Fibroblast of lung (primary cell): ENCODE results near the gene ZNF580. TPM values are rescaled to one million over a fixed set of nuclear protein-coding genes. Genes with fewer than 3 reads are reported as not detected.

Source experiments
- DNase-seq, 2 donors: peaks; one replicate each; pipeline versions ENCODE4 v3.0.0 to v3.0.0-alpha.2; 2010; ENCODE audit warnings: low read depth in 2 of 2
- H2AFZ ChIP-seq: 2 replicates; pipeline ENCODE4 v1.5.1; 2012; ENCODE audit warnings: low read length, control low read depth, inconsistent platforms
- H3K27ac ChIP-seq: 2 replicates; pipeline ENCODE4 v1.5.1; 2011; ENCODE audit warnings: low read length, control low read depth; ENCODE audit not compliant: insufficient read depth
- H3K27me3 ChIP-seq: 2 replicates; pipeline ENCODE4 v1.5.1; 2011; ENCODE audit warnings: mild to moderate bottlenecking, low read length; ENCODE audit not compliant: control insufficient read depth, insufficient read depth
- H3K36me3 ChIP-seq: 2 replicates; pipeline ENCODE4 v1.5.1; 2011; ENCODE audit warnings: low read length; ENCODE audit not compliant: control insufficient read depth, insufficient read depth
- H3K4me1 ChIP-seq: 2 replicates; pipeline ENCODE4 v1.5.1; 2011; ENCODE audit warnings: low read length; ENCODE audit not compliant: control insufficient read depth, insufficient read depth; ENCODE audit errors: extremely low read depth
- H3K4me2 ChIP-seq: 2 replicates; pipeline ENCODE4 v1.5.1; 2011; ENCODE audit warnings: low read length, control low read depth; ENCODE audit not compliant: insufficient read depth; ENCODE audit errors: extremely low read depth
- H3K4me3 ChIP-seq, 4 experiments: fragments of 200-600 bp in 1 of 4; sonication (generic) in 1 of 4; replicated peaks in 1 of 4; 2 replicates each; pipeline ENCODE4 v1.5.1; 2011 to 2016; ENCODE audit warnings: low read length in 4 of 4, low read depth in 3 of 4, mild to moderate bottlenecking in 3 of 4, control low read depth in 2 of 4, inconsistent platforms in 1 of 4, mixed read lengths in 1 of 4; ENCODE audit not compliant: insufficient read depth in 1 of 4; ENCODE audit errors: control extremely low read depth in 1 of 4
- H3K79me2 ChIP-seq: 2 replicates; pipeline ENCODE4 v1.5.1; 2012; ENCODE audit warnings: mild to moderate bottlenecking, low read length, inconsistent platforms; ENCODE audit not compliant: control insufficient read depth, insufficient read depth
- H3K9ac ChIP-seq: 2 replicates; pipeline ENCODE4 v1.5.1; 2011; ENCODE audit warnings: mild to moderate bottlenecking, low read length, control low read depth; ENCODE audit not compliant: insufficient read depth
- H3K9me3 ChIP-seq: 2 replicates; pipeline ENCODE4 v1.5.1; 2012; ENCODE audit warnings: low read depth, low read length; ENCODE audit not compliant: control insufficient read depth, insufficient read depth
- H4K20me1 ChIP-seq: 2 replicates; pipeline ENCODE4 v1.5.1; 2011; ENCODE audit warnings: low read length; ENCODE audit not compliant: control insufficient read depth, insufficient read depth; ENCODE audit errors: extremely low read depth
- CTCF ChIP-seq, 2 donors: IDR thresholded peaks in 1 of 2; conservative IDR thresholded peaks in 1 of 2; 1 replicate in 1 of 2; 2 replicates in 1 of 2; pipeline ENCODE4 v1.5.1; 2011 to 2012; ENCODE audit warnings: low read length in 2 of 2, control low read depth in 1 of 2, inconsistent platforms in 1 of 2, low read depth in 1 of 2, mild to moderate bottlenecking in 1 of 2
- EZH2 ChIP-seq: IDR thresholded peaks from 2 replicates; pipeline ENCODE4 v1.5.1; 2012; ENCODE audit warnings: low read length, control low read depth, mild to moderate bottlenecking; ENCODE audit errors: missing control alignments
- polyA plus RNA-seq, 2 donors: library from polyadenylated mRNA; depleted of rRNA in 1 of 2; stranded (reverse) in 1 of 2; unstranded in 1 of 2; fragments of >200 nt; gene quantifications; 2 replicates each; pipeline ENCODE4 v1.2.1, GENCODE V29; 2011 to 2012; ENCODE audit warnings: missing spikeins in 1 of 2
- total RNA-seq: library from RNA; depleted of rRNA; stranded (reverse); fragments of >200 nt; gene quantifications from 2 replicates; pipeline ENCODE4 v1.2.1, GENCODE V29; 2014

The ZNF580 gene
- total and polyA plus RNA-seq, 2 donors (not counting 1 experiment from before 2014, with no cell fraction given) = 4.1 to 7.2 TPM

DNA sequence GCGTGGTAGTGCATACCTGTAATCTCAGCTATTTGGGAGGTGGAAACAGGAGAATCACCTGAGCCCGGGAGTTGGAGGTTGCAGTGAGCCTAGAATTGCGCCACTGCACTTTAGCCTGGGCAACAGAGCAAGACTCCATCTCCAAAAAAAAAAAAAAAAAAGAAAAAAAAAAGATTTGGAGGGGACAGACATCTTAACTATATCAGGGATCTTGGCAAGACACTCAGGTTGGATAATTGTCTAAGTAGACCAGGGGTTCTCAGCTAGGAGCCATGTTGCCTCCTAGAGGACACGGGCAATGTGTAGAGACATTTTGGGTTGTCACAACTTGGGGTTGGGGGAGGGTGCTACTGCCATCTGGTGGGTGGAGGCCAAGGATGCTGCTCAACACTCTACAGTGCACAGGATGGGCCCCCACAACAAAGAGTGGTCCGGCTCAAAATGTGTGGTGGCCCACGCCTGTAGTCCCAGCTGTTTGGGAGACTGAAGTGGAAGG, 1.9 kb upstream of the ZNF580 start:
- H3K79me2 ChIP-seq = peaks cover 52% of the 10 kb centered on the region
- H3K27me3 ChIP-seq = no peaks in the 10 kb centered on the region
- peaks cover 5% of the 10 kb centered on the region for H3K36me3 ChIP-seq
- no peaks in the 10 kb centered on the region for H3K9me3 ChIP-seq
- no peak overlapping the region for H3K4me2 ChIP-seq
- no peak for TF ChIP-seq EZH2
- peak; percentile 46 to 48 for TF ChIP-seq CTCF (conservative IDR thresholded peaks at IDR 0.05 in 1 of 2, IDR thresholded peaks at IDR 0.05 in 1 of 2; ENCODE audit: low read depth in 1 of 2, low read length in 2 of 2)
- no peak overlapping the region for H2AFZ ChIP-seq
- no peak overlapping the region for H3K27ac ChIP-seq
- H3K9ac ChIP-seq = no peak overlapping the region
- peak; percentile 28 to 33 for DNase-seq
- H4K20me1 ChIP-seq = no peaks in the 10 kb centered on the region
- H3K4me3 ChIP-seq = no peak overlapping the region
- peaks cover 19% of the 10 kb centered on the region for H3K4me1 ChIP-seq

- Histone ChIP-seq H3K4me2 (peak overlapping the region; percentile 81), H2AFZ (no peak overlapping the region), H3K79me2 (peaks cover 62% of the 10 kb centered on the region), H3K4me3 (peak overlapping the region; percentile 5 to 84 (median 46)), H3K27ac (peak overlapping the region; percentile 66), H3K27me3 (no peaks in the 10 kb centered on the region), H3K36me3 (peaks cover 11% of the 10 kb centered on the region), H3K4me1 (peaks cover 22% of the 10 kb centered on the region), H3K9ac (peak overlapping the region; percentile 77), H3K9me3 (no peaks in the 10 kb centered on the region), H4K20me1 (no peaks in the 10 kb centered on the region)
- peak; percentile 75 to 76 for DNase-seq
- TF ChIP-seq CTCF (conservative IDR thresholded peaks at IDR 0.05 in 1 of 2, IDR thresholded peaks at IDR 0.05 in 1 of 2; ENCODE audit: low read depth in 1 of 2, low read length in 2 of 2) = peak; percentile 31 to 40
- no peak for TF ChIP-seq EZH2
Measured at GRCh38 chr19:55640043-55640576, 692 bp upstream of the ZNF580 start.

DNA sequence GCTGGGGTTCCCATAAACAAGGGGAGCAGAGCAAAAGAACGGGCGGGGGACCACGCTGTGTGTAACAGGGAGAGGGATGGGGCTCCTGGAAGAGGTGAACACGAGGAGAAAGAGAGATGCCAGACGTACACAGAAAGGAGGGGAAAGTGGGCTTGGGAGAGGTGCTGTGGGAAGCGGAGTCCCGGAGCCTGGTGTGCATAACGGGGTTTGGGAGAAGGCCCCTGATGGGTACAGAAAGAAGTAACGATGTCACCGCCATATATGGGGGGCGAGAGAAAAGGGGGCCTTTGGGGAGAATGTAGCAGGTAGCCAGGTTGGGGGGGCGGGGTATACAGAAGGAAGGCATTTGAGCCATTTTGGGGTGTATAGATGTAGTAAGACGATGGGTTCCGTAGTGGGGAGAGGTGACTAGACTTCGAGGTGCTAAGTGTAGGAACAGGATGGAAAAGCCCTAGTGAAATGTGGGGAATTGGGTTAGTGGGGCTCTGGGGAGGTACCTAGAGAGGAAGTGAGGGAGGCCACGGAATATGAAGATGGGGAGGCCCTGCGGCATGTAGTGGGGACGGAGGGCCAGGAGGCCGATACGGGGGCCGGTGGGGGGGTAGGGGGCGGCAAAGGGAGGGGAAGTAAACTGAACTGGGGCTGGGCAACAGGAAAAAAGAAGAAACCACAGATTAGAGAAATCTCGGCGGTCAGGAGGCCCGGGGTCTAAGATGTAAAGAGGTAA, 787 bp downstream of the ZNF580 start:
- Histone ChIP-seq H3K27me3 (no peaks in the 10 kb centered on the region), H4K20me1 (no peaks in the 10 kb centered on the region), H2AFZ (no peak overlapping the region), H3K36me3 (peaks cover 17% of the 10 kb centered on the region), H3K9me3 (no peaks in the 10 kb centered on the region), H3K27ac (peak overlapping the region; percentile 64), H3K4me1 (peaks cover 16% of the 10 kb centered on the region), H3K4me3 (peak overlapping the region; percentile 74 to 92 (median 85)), H3K9ac (peak overlapping the region; percentile 77), H3K79me2 (peaks cover 52% of the 10 kb centered on the region), H3K4me2 (peak overlapping the region; percentile 89)
- DNase-seq = peak; percentile 41 to 42
- TF ChIP-seq CTCF (conservative IDR thresholded peaks at IDR 0.05 in 1 of 2, IDR thresholded peaks at IDR 0.05 in 1 of 2; ENCODE audit: low read depth in 1 of 2, low read length in 2 of 2) (no peak), EZH2 (no peak)
